IPS DF 19.7 (cell line): ENCODE data around the gene LDLRAP1.

Source experiments
- DNase-seq: peaks from one replicate; pipeline ENCODE4 v3.0.0-alpha.2; 2013; ENCODE audit warnings: low read depth, low spot score

Gene LDLRAP1

GRCh38 chr1:25524568-25525360, 18.6 kb upstream of the LDLRAP1 start:
- no peak for DNase-seq

DNA sequence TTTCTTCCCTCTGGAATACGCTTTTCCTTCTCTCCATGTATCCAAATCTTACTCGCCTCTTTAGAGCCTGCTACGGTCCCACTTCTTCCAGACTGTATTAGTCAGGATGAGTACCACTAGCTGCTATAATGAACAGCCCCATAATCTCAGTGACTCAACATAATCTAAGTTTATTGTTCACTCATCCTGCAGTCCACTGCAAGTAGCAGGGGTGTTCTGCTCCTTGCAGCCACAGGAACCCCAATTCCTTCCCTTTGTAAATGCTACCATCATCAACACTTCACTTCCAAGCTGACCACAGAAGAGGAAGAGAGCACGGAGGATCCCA, 18.1 kb upstream of the LDLRAP1 start:
- DNase-seq: no peak

DNA sequence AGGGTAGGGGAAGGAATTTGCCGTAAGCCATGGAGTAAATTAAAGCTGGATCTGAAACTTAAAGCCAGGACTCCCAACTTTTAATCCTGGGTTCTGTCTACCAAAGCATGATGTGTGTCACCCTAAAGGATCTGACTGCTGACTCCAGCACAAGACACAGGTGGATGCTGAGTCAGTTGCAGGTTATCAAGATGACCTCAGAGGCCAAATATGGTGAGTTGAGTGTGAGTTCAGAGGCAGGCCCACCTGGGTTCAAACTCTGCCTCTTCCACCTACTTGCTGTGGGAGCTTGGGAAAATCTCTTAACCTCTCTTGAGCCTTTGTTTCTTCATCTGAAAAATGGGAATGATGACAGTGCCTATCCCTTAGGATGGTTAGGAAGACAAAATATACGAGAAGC, 16.7 kb upstream of the LDLRAP1 start:
- DNase-seq: no peak

DNA sequence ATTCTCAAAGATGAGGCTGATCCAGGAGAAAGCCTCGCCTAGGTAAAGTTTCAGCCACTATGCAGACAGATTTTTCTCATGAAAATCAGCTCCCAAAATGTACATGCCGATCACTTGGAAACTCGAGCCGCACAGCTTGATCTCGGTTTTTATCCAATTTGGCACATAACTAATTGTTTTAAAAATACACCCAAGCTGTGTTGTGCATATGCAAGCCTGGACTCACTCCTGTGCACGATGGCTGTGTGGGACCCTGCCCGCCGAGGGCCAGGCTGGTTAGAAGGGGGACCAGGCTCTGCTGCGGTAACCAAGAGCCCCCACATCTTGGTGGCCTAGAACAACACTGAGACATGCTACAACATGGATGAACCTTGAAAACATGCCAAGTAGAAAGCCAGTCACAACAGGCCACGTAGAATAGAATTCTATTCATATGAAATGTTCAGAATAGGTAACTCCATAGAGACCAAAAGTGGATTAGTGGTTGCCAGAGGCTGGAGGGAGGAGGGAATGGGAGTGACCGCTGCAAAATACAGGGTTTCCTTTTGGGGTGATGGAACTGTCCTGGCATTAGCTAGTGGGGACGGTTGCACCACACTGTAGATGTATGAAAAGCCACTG, 16.1 kb upstream of the LDLRAP1 start:
- no peak for DNase-seq

DNA sequence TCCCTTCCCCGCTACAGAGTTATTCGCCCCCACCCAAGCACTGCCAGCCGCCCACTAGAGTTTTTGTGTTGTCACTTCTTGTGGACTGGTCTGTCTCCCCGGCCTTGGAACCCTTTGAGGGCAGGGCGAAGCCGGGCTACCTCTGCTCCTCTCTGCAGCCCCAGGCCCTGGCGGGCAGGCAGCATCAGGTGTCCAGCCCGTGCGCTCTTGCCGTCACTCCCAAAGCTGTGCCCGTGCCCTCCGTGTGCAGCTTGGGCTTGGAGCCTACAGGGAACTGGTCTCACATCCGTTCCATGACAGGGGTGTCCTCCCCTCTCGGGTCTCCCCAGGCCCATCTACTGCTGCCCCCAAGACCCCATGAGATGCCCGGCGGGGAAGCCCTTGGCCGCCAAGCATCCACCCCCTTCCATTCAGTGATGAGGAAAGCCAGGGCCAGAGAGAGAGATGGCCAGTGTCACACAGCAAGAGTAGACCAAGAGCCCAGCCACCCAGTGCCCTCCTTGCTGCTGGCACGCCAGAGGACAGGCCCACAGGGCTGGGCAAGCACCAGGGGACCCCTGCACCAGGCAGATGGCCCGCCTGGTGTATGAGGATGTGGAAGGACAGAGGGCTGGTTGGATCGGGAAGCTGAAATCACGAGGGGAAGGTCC, 15.3 kb upstream of the LDLRAP1 start:
- no peak for DNase-seq

DNA sequence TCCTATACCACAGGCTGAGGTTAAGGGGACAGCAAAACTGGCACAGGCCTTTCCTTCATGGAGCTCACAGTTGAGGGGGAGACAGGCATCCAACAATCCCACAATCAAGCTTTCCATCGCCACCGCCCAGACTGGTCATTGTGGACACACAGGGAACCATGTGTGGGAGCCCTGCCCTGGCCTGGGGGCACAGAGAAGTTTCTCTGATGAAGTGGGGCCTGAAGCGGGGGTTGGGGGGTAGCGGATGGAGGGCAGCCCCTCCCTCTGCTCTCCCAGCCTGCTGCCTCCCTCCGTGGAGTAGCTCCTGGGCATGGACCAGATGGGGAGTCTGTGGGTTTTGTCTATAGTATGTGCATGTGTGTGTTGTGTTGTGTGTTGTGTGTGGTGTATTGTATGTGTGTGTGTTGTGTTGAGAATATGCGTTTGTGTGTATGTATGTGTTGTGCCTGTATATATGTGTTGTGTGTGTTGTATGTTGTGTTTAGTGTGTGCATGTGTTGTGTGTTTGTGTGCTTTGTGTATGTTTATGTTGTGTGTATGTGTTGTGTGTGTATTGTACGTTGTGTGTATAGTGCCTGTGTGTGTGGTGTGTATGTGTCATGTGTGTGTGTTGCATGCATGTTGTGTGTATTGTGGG, 14.4 kb upstream of the LDLRAP1 start:
- no peak for DNase-seq

DNA sequence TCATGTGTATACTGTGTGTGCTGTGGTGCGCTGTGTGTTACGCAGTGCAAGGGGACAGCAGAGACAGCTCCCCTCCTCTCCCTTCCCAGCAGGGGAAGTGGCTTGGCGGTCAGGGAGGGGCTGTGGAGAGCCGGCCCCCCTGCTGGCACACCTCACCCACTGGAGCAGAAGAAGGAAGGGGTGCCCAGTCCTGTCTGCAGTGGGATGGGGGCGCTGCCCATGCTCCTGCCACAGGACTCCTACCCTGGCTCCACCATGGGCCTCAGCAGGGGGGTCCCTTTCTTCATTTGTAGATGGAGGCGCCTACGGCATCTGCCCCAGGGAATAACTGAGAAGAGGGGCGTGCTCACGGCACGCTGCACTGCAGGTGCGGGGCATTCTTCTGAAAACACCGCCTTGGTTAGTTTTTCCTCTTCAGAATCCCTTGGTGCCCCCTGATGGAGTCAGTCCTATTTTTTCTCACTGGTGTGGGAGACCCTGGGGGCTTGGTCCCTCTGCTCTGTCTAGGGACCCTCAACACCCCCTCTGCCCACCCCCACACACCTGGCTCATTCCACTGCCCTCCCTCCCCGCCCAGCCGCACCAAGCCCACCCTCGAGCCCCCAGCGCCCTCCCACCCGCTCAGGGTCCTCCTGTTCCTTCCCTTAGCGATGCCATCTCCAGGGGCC, 13.8 kb upstream of the LDLRAP1 start:
- no peak for DNase-seq

GRCh38 chr1:25530186-25531081, 13.0 kb upstream of the LDLRAP1 start:
- DNase-seq: no peak

GRCh38 chr1:25531082-25531461, 12.3 kb upstream of the LDLRAP1 start:
- DNase-seq: no peak

DNA sequence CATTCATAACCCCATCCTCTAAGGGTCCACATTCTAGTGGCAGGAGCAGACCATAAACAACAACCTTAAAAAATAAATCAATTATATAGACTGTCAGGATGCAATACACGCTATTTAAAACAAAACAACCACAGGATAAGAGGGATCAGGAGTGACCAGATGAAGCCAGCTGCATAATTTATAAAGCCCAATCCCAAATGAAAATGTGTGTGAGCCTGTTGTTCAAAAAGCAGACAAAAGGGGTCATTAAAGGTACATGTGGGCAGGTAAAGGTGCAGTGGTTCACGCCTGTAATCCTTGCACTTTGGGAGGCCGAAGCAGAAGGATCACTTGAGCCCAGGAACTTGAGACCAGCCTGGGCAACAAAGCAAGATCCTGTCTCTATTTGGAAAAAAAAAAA, 10.4 kb upstream of the LDLRAP1 start:
- DNase-seq: no peak

GRCh38 chr1:25533775-25534409, 9.5 kb upstream of the LDLRAP1 start:
- DNase-seq: no peak

DNA sequence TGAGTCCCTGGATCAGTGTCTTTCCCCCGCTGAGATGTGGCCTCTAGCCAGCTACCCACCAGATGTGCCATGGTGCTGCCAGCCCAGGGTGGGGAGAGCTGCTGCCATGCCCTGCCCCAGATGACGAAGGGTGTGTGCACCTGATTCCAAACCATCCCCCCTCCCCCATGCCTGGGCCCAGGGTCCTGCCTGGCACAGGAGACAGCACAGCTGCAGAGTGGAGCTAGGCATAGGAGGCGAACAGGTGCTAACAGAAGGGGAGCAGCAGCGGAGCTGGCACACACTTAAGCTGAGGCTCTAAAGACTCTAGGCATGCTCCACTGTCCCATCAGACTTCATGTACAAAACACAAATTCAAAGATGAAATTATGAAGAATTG, 9.0 kb upstream of the LDLRAP1 start:
- DNase-seq: no peak

GRCh38 chr1:25536124-25536523, 7.3 kb upstream of the LDLRAP1 start:
- DNase-seq: no peak

GRCh38 chr1:25537153-25537831, 6.1 kb upstream of the LDLRAP1 start:
- DNase-seq: no peak

DNA sequence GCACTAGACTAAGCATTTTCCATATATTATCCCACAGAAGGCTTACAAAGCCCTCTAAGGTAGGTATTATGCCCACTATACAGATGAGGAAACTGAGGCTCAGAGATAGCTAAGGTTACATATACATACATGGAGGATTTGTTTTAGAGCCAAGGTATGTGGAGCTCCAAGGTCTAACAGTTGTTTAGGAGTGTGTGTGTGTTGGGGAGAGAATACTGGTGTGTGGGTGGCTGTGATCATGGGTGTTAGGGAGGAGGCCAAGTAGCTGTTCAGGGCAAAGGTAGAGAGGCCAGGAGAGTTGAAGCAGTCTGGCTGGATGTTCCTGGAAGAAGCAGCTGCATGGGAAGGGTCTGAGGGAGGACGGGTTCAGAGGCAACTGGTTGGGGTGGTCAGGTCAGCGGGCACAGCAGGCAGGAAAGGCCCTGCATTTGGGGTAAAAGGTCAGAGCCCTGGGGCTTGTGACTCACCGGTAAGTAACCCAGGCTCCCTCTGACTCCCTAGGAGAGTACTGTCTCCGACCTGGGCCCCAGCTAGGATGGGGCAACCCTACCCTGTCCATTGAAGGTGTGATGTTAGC, 5.1 kb upstream of the LDLRAP1 start:
- no peak for DNase-seq

GRCh38 chr1:25540750-25541342, 2.6 kb upstream of the LDLRAP1 start:
- no peak for DNase-seq

- DNase-seq: no peak
Measured at GRCh38 chr1:25541425-25541824, 2.0 kb upstream of the LDLRAP1 start.

DNA sequence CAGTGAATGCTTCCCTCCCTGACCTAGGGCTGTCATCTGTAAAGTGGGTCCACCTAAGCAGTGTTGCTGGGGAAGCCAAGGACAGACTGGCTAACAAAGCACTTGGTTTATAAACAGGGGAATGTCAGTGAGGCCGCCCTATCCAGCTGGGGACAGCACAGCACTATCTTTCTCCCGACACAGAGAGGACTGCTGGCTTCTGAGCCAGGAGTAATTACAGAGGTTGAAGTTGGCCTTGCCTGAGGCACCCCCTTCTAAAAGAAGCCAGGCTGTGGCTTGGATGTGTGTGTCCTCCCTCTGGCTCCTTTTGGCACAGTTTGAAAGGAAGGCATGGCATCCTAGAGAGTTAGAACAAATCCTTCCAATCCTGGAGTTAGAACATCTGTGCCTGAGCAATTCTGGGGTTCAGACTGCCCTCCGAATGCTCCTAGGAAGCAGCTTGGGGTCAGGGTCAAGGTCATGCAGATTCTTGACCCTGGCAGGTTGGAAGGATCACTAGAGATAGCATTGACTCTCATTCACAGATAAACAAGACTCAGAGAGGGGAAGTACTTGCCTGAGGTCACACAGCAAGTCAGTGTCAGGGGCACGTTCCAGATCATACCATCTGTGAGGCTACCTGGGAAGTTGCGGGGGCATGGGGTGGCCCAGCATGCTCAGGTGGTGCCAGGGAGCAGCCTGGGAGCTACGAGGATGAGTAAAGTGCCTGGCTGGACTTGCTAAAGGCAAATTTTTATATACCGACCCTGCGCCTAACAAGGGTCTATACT, 1.3 kb upstream of the LDLRAP1 start:
- DNase-seq: no peak
